H1 (cell line): ENCODE data around the gene RHOBTB3. TPM values are rescaled to one million over a fixed set of nuclear protein-coding genes. Genes with fewer than 3 reads are reported as not detected.

ENCODE experiments used
- CTCF ChIA-PET: fragments of 300-600 bp; sonication (Branson Sonifier 250); formaldehyde crosslinking; loops from one replicate; lab custom pipeline; 2021; ENCODE audit not compliant: partially characterized antibody; lab: Charles Lee
- POLR2A ChIA-PET: fragments of 300-600 bp; sonication (Branson Sonifier 250); formaldehyde crosslinking; loops from one replicate; lab custom pipeline; 2021; ENCODE audit warnings: inconsistent platforms; ENCODE audit not compliant: partially characterized antibody; lab: Charles Lee
- DNase-seq, 2 experiments: peaks; one replicate each; pipeline versions ENCODE4 v3.0.0 to v3.0.0-alpha.2; 2010 to 2022; ENCODE audit warnings: low spot score in 2 of 2, low read depth in 1 of 2, mixed read lengths in 1 of 2
- FAIRE-seq: peaks from 2 replicates; lab custom pipeline; 2011; peaks lifted over from hg19 to GRCh38; lab: Jason Lieb, UNC
- H2AFZ ChIP-seq: 2 replicates; pipeline ENCODE4 v1.8.1; 2012; ENCODE audit warnings: low read length, inconsistent platforms
- H2AK5ac ChIP-seq: 2 replicates; pipeline ENCODE4 v1.6.1; 2013; ENCODE audit warnings: low read depth, low read length
- H2BK120ac ChIP-seq: replicated peaks from 2 replicates; pipeline ENCODE3; 2013; ENCODE audit warnings: low read depth, low read length, inconsistent platforms
- H2BK12ac ChIP-seq: 2 replicates; pipeline ENCODE4 v1.6.1; 2013; ENCODE audit warnings: low read depth, low read length
- H2BK15ac ChIP-seq: 2 replicates; pipeline ENCODE4 v1.6.1; 2013; ENCODE audit warnings: low read length
- H2BK20ac ChIP-seq: 2 replicates; pipeline ENCODE4 v1.6.1; 2013; ENCODE audit warnings: low read length
- H2BK5ac ChIP-seq: 2 replicates; pipeline ENCODE4 v1.6.1; 2013; ENCODE audit warnings: low read depth, low read length
- H3K14ac ChIP-seq: 2 replicates; pipeline ENCODE4 v1.6.1; 2013; ENCODE audit warnings: inconsistent platforms; ENCODE audit not compliant: insufficient read length
- H3K18ac ChIP-seq: 2 replicates; pipeline ENCODE4 v1.6.1; 2013; ENCODE audit warnings: low read length; ENCODE audit errors: extremely low read depth
- H3K23ac ChIP-seq: 2 replicates; pipeline ENCODE4 v1.6.1; 2013; ENCODE audit warnings: inconsistent platforms; ENCODE audit not compliant: insufficient read length
- H3K23me2 ChIP-seq: 2 replicates; pipeline ENCODE4 v1.6.1; 2013; ENCODE audit warnings: low read depth, low read length
- H3K27ac ChIP-seq: 2 replicates; pipeline ENCODE4 v1.6.1; 2011; ENCODE audit warnings: low read depth, low read length, inconsistent platforms
- H3K27me3 ChIP-seq, 4 experiments: replicated peaks in 1 of 4; 1 replicate in 1 of 4; 2 replicates in 3 of 4; pipeline versions ENCODE4 v1.6.1 to v1.8.1; 2011 to 2013; ENCODE audit warnings: low read length in 3 of 4, mild to moderate bottlenecking in 3 of 4, inconsistent platforms in 2 of 4, mixed read lengths in 2 of 4, moderate library complexity in 1 of 4; ENCODE audit not compliant: control insufficient read depth in 3 of 4, insufficient read depth in 3 of 4; ENCODE audit errors: extremely low read depth in 1 of 4
- H3K36me3 ChIP-seq, 4 experiments: 2 replicates each; pipeline versions ENCODE4 v1.6.1 to v1.8.1; 2011 to 2013; ENCODE audit warnings: mild to moderate bottlenecking in 4 of 4, low read length in 3 of 4, moderate library complexity in 2 of 4, control low read depth in 1 of 4, inconsistent platforms in 1 of 4; ENCODE audit not compliant: insufficient read depth in 4 of 4, control insufficient read depth in 2 of 4
- H3K4ac ChIP-seq: replicated peaks from 2 replicates; pipeline ENCODE3; 2013; ENCODE audit warnings: low read length, low read depth, mixed read lengths, inconsistent platforms; ENCODE audit not compliant: insufficient read length
- H3K4me1 ChIP-seq, 4 experiments: replicated peaks in 1 of 4; 1 replicate in 1 of 4; 2 replicates in 3 of 4; pipeline versions ENCODE4 v1.6.1 to v1.8.1; 2011 to 2013; ENCODE audit warnings: low read length in 3 of 4, inconsistent platforms in 2 of 4, mixed read lengths in 1 of 4; ENCODE audit not compliant: insufficient read depth in 4 of 4, control insufficient read depth in 3 of 4
- H3K4me2 ChIP-seq, 2 experiments: 2 replicates each; pipeline versions ENCODE4 v1.6.1 to v1.8.1; 2011 to 2013; ENCODE audit warnings: low read depth in 2 of 2, low read length in 2 of 2, control low read depth in 1 of 2, inconsistent platforms in 1 of 2, mild to moderate bottlenecking in 1 of 2; ENCODE audit not compliant: insufficient read depth in 1 of 2
- H3K4me3 ChIP-seq, 4 experiments: fragments of 200-600, 300-600 bp in 1 of 4; sonication (generic), shearing (Covaris generic), sonication (Bioruptor Twin) in 1 of 4; 2 replicates each; pipeline versions ENCODE4 v1.5.1 to v1.8.1; 2011 to 2016; ENCODE audit warnings: low read length in 4 of 4, low read depth in 3 of 4, control low read depth in 2 of 4, inconsistent platforms in 2 of 4, mild to moderate bottlenecking in 2 of 4, mixed read lengths in 1 of 4, moderate library complexity in 1 of 4; ENCODE audit not compliant: insufficient read depth in 2 of 4; ENCODE audit errors: extremely low read depth in 1 of 4
- H3K56ac ChIP-seq: replicated peaks from 2 replicates; pipeline ENCODE3; 2013; ENCODE audit warnings: low read depth, mild to moderate bottlenecking, mixed read lengths, low read length, inconsistent platforms; ENCODE audit not compliant: insufficient read length
- H3K79me1 ChIP-seq: 2 replicates; pipeline ENCODE4 v1.6.1; 2013; ENCODE audit warnings: low read depth, low read length, control low read depth
- H3K79me2 ChIP-seq, 2 experiments: 2 replicates each; pipeline versions ENCODE4 v1.6.1 to v1.8.1; 2012 to 2013; ENCODE audit warnings: low read length in 2 of 2, mild to moderate bottlenecking in 2 of 2, inconsistent platforms in 1 of 2; ENCODE audit not compliant: insufficient read depth in 2 of 2, control insufficient read depth in 1 of 2
- H3K9ac ChIP-seq, 4 experiments: replicated peaks in 1 of 4; 1 replicate in 1 of 4; 2 replicates in 3 of 4; pipeline versions ENCODE4 v1.6.1 to v1.8.1; 2011 to 2013; ENCODE audit warnings: low read depth in 3 of 4, low read length in 3 of 4, control low read depth in 2 of 4, mild to moderate bottlenecking in 2 of 4, moderate library complexity in 2 of 4, inconsistent platforms in 1 of 4; ENCODE audit errors: extremely low read depth in 1 of 4
- H3K9me3 ChIP-seq, 2 experiments: 2 replicates each; pipeline versions ENCODE4 v1.6.1 to v1.8.1; 2012 to 2013; ENCODE audit warnings: mild to moderate bottlenecking in 2 of 2, moderate library complexity in 2 of 2, control low read depth in 1 of 2, inconsistent platforms in 1 of 2, low read depth in 1 of 2, low read length in 1 of 2, mixed read lengths in 1 of 2; ENCODE audit not compliant: insufficient read depth in 2 of 2
- H4K20me1 ChIP-seq, 2 experiments: replicated peaks in 1 of 2; 2 replicates each; pipeline versions ENCODE3 to v1.8.1; 2011 to 2013; ENCODE audit warnings: inconsistent platforms in 2 of 2, low read length in 2 of 2, mild to moderate bottlenecking in 1 of 2; ENCODE audit not compliant: insufficient read depth in 2 of 2, control insufficient read depth in 1 of 2
- H4K5ac ChIP-seq: 2 replicates; pipeline ENCODE4 v1.6.1; 2013; ENCODE audit warnings: low read length, low read depth, mixed read lengths, inconsistent platforms; ENCODE audit not compliant: insufficient read length
- H4K8ac ChIP-seq: 2 replicates; pipeline ENCODE4 v1.8.0; 2013; ENCODE audit warnings: mild to moderate bottlenecking, moderate library complexity, low read length, inconsistent platforms; ENCODE audit not compliant: insufficient read depth; ENCODE audit errors: extremely low read depth
- H4K91ac ChIP-seq: replicated peaks from 2 replicates; pipeline ENCODE3; 2013; ENCODE audit warnings: low read length, mixed read lengths, inconsistent platforms; ENCODE audit not compliant: insufficient read length
- EZH2 ChIP-seq: fragments of 200-600 bp; sonication (generic); IDR thresholded peaks from 2 replicates; pipeline ENCODE4 v1.7.1; 2012; ENCODE audit warnings: low read depth, mild to moderate bottlenecking, moderate library complexity, low read length, inconsistent platforms; ENCODE audit not compliant: severe bottlenecking
- RAD21 ChIP-seq, 2 experiments: IDR thresholded peaks in 1 of 2; conservative IDR thresholded peaks in 1 of 2; 2 replicates each; pipeline ENCODE4 v1.6.1; 2011; ENCODE audit warnings: low read depth in 2 of 2, low read length in 2 of 2, improper control_type of control experiment in 1 of 2, inconsistent platforms in 1 of 2, mild to moderate bottlenecking in 1 of 2, moderate library complexity in 1 of 2
- WGBS, 2 experiments: shearing (Covaris generic) in 1 of 2; methylation state at CpG; one replicate each; pipeline versions ENCODE4 v1.1.6 to v1.1.7; 2013 to 2015; ENCODE audit warnings: low lambda C conversion rate in 2 of 2, mixed read lengths in 2 of 2, inconsistent platforms in 1 of 2, low coverage in 1 of 2, missing lambda C conversion rate in 1 of 2; ENCODE audit not compliant: insufficient replicate concordance in 2 of 2, insufficient coverage in 1 of 2, insufficient read length in 1 of 2; ENCODE audit errors: extremely low coverage in 1 of 2, missing lambda C conversion rate in 1 of 2; 5-methylcytosine and 5-hydroxymethylcytosine counted together
- polyA plus RNA-seq, 7 experiments: library from polyadenylated mRNA; depleted of rRNA in 3 of 7; stranded (reverse) in 5 of 7; unstranded in 2 of 7; fragments of >200 nt in 5 of 7; fragments of 200-250 nt in 2 of 7; gene quantifications; 1 replicate in 5 of 7; 2 replicates in 1 of 7; 4 replicates in 1 of 7; pipeline versions ENCODE4 v1.2.1 to v1.2.3, GENCODE V29; 2011 to 2013; ENCODE audit warnings: missing spikeins in 2 of 7, mixed read lengths in 2 of 7
- total RNA-seq: library from RNA; stranded (reverse); fragmentation: NEBNext Ultra II Directional; extraction: Animal tissue kit (Norgen Biotek cat#: 25700); gene quantifications from 2 replicates; pipeline ENCODE4 v1.2.1, GENCODE V29; 2021

The RHOBTB3 gene
- total and polyA plus RNA-seq, 2 of the 8 experiments (the other 6 are each of a cell fraction or from before 2014, with no cell fraction given), result 8.2 to 17.5 TPM

DNA sequence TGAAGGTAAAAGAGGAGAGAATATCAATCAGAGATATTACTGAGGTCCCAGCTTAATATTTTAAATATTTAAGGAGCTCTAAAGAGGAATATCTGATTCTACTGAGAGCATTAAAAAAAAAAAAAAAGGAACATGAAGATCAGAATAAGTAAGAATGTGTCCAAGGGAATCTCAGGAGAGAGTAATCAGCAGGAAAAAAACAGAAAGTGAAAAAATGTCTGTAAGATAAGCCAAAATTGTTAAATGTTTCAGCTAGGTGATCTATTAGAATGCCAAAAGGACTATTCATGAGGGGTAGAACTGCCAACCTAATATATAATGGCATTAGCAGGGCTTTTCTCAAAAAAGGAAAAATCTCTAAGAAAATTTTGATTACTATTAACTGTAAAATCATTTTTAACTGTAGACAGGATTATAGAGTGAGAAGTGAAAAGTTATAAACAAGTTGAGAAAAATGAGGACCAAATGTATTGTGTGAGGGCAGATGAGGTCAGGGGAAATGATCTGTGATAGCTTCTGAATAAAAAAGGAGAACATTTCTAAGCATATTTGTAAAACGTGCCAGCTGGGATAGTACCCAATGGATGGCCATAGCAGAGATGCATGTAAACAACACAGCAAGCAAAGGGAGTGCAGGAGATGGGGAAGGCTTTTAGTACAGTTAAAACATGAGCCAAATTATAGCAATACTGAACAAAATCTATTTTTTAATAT, 9.4 kb upstream of the RHOBTB3 start:
- H2AFZ ChIP-seq, result no peak overlapping the region
- no peaks in the 10 kb centered on the region for H3K23me2 ChIP-seq
- CTCF ChIA-PET, result interaction anchor here (1.3 kb wide), 1 partner anchor 78 kb away, joined by 3 read pairs; no protein-coding TSS in a partner anchor
- no peaks in the 10 kb centered on the region for H3K9me3 ChIP-seq
- no peaks in the 10 kb centered on the region for H4K20me1 ChIP-seq
- 93% methylated on average over 1 of the region's 1 CpG; no CpG with 5 or more reads in 1 of the 2 experiments for WGBS, 2 experiments
- no peak overlapping the region for H3K27ac ChIP-seq
- no peak overlapping the region for H3K4ac ChIP-seq
- no peak overlapping the region for H3K23ac ChIP-seq
- no peak overlapping the region for H2BK12ac ChIP-seq
- H3K14ac ChIP-seq, result no peak overlapping the region
- POLR2A ChIA-PET, result interaction anchor here (1.0 to 1.2 kb wide), 2 partner anchors 9 kb away, joined by 3 read pairs; partner anchors contain the start of gene RHOBTB3
- FAIRE-seq, result no peak
- H2BK20ac ChIP-seq, result no peak overlapping the region
- no peak for DNase-seq
- no peak overlapping the region for H4K91ac ChIP-seq
- no peaks in the 10 kb centered on the region for H3K27me3 ChIP-seq
- H3K9ac ChIP-seq, result no peak overlapping the region; a peak in 1 of 7 replicates
- H3K4me3 ChIP-seq, result no peak overlapping the region
- no peaks in the 10 kb centered on the region for H3K36me3 ChIP-seq
- no peak overlapping the region for H2BK120ac ChIP-seq
- no peak overlapping the region for H3K18ac ChIP-seq
- H3K79me2 ChIP-seq, result no peaks in the 10 kb centered on the region
- H3K4me1 ChIP-seq, result peaks cover 0 to 4% (median 3%) of the 10 kb centered on the region in 4 experiments; a peak in 3 of 7 replicates
- no peak overlapping the region for H2AK5ac ChIP-seq
- H3K79me1 ChIP-seq, result no peaks in the 10 kb centered on the region
- no peak overlapping the region for H2BK15ac ChIP-seq
- no peak overlapping the region for H4K5ac ChIP-seq
- H3K4me2 ChIP-seq, result no peak overlapping the region
- H3K56ac ChIP-seq, result no peak overlapping the region
- no peak overlapping the region for H4K8ac ChIP-seq
- no peak overlapping the region for H2BK5ac ChIP-seq
- TF ChIP-seq RAD21 (IDR thresholded peaks at IDR 0.05 in 1 of 2, conservative IDR thresholded peaks at IDR 0.05 in 1 of 2; ENCODE audit: low read depth in 2 of 2, low read length in 2 of 2) (no peak), EZH2 (no peak)
